NCI-H2171 (cell line): ENCODE results near the gene CMIP.

Source experiments
- DNase-seq: peaks from one replicate; lab custom pipeline; 2025; lab: John Stamatoyannopoulos, UW

The CMIP gene

DNA sequence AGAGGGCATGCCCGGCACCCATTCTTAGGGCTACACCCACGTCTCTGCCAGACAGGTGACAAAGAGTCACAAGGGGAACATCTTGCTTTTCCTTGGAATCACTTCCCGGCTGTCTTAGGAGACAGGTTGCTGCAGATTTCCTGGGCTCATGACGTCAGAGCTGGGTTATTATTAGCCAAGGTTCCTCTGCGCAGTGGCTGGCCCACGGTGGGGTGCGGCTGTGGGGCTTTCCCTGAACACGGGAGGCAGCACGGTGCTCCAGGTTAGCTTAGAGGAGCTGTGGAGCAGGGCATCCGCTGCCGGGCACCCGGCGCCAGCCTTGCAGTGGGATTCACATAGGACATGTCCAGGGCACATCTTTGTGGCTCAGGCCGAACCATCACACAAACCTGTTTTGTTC is 216.5 kb downstream of the CMIP start:
- no peak for DNase-seq

DNA sequence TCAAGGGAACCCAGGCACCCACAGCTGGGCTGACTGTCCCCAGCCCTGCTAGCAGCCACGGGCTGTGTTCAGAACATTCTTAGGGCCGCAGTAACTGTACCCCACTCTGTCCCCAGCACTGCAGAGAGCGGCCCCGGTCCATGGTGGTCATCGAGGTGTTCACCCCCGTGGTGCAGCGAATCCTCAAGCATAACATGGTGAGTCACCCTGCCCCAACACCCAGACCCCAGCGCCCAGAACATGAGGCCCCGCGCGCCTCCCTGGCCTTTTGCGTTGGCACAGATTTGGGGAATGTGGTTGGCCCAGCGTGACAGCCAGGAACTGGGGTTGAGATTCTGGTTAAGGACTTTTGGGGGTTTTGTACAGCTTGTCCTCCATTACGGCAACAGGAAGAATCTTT is 219.5 kb downstream of the CMIP start:
- no peak for DNase-seq

DNA sequence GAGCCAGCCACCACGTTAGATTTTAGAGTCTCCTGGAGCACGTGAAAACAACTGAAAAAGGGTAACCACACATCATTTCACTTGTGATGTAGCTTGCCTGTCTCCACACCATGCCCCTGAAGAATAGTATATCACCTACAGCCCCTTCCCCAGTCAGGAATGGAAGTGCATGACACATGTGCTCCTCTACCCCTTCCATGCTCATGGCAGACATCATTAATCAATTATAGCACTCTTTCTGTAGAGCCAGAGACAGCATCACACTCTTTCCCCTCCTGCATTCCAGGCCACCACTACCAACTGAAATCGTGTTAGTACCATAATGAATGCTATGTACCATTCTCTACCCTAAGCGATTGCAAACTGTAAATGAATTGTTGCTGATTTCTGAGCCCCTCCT is 221.0 kb downstream of the CMIP start:
- DNase-seq, result no peak

DNA sequence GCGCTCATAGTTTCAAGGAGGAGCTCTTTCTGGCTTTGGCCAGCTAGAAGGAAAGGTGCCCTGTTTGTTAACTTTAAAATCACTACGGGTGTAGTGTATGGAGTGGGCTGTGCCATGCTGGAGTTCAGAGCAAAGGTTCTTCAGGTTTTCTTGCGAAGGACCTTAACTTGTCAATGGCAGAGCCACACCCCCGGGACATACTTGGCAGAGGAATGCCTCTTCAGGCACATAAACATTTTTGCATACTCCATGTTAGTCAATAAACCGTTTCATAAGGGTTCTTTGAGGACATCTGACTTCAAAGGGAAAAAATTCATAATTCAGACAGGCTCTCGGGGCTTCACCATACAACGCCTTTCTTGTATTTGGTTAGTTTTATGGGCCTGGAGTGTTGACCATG is 221.5 kb downstream of the CMIP start:
- no peak for DNase-seq

DNA sequence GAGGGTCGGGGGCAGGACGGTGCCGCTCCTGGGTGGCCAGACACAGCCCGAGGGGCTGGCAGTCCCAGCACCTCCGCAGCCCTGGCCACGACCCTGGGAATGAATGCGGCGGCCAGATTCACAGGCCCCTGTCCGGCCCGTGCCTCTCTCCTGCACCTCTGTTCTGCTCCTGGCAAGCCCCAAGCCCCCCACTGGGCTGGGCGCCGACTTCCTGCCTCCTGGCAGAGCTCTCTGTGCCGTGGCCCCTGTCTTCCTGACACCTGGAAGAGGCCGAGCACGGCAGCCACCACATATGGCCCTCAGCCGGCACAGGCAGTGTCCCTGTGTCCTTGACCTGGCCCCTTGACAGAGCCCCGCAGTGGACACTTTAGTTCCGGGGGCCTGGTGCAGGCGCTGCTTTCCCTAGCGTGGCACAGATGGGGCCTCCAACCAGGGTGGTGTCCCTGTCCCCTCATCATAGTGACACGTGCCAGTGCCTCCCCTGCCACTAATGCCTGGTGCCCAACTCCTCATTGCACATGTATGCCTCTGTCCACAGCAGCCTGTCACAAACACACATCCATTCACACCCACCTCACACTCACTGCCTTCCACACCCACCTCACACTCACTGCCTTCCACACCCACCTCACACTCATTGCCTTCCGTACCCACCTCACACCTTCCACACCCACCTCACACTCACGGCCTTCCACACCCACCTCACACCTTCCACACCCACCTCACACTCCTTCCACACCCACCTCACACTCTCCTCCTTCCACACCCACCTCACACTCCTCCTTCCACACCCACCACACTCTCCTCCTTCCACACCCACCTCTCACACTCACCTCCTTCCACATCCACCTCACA is 223.9 kb downstream of the CMIP start:
- DNase-seq, result no peak

DNA sequence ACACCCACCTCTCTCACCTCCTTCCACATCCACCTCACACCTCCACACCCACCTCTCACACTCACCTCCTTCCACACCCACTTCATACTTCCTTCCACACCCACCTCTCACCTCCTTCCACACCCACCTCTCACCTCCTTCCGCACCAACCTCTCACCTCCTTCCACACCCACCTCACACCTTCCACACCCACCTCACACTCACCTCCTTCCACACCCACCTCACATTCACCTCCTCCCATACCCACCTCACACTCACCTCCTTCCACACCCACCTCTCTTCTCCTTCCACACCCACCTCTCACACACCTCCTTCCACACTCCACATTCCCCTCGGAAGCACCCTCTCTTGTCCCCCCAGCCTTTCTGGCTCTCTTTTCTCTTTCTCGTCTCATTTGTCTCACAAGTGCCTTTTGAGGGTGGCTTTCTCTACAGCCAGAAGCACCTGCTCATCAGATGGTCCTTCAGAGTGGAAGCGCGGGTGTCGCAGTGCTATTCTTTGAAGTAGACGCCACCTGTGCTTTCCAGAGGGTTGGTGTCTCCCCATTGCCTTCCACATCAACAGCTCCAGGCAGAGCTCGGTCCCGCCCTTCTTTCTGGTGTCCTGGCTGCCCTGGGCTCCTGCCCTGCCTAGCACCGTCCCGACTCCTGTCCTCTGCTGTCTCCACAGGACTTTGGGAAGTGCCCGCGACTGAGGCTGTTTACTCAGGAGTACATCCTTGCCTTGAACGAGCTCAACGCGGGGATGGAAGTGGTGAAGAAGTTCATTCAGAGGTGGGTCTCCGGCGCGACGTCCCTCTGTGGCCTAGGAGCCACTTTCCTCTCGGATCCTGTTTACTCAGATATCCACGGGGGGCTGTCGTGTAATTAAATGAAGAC is 225.1 kb downstream of the CMIP start:
- no peak for DNase-seq

DNA sequence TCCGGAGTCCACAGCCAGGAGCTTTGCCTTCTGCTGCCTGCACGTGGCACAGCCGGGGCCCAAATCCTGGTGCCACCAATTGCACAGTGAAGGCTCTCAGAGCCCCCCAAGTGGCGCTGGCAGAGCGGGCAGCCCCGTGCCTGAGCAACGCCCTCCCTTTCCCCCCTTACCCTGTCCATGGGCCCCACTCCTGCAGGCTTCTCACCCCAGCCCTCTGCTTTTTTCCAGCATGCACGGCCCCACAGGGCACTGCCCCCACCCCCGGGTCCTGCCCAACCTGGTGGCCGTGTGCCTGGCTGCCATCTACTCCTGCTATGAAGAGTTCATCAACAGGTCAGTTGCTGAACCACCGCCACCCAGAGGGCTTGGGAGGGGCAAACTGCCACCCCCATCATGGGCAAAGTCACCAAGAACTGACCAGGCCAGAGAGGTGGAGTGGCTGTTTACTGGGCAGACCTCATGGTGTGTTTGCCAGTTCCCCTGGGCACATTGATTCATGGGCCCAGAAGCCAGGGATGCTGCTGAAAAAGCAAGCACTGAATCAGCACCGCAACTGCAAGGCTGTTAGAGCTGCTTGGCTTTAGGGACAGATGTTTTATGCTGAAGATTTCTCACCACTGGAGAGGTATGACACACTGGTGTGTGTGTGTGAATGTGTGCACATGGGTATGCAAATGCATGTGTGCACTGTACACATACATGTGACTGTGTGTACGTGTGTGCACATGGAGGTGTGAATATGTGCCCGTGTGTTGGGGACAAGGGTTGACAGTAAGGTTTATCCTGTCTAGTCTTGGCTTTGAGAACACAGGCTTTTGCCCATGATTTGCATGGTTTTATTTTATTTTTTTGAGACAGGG is 227.4 kb downstream of the CMIP start:
- no peak for DNase-seq

DNA sequence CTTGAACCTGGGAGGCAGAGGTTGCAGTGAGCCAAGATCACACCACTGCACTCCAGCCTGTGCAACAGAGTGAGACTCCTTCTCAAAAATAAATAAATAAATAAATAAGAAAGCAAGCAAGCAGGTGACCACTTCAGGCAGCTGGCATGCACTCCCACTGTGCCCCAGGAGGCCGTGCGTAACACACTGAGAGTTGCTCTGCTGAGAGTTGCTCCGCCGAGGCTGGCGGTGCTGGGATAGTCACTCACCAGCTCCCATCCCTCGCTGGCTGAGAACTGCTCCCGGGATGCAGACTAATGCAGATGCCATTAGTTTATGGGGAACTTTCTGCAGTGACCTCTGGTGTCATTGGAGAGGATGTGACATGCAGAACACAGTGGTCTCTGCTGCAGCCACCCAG is 228.8 kb downstream of the CMIP start:
- DNase-seq, result no peak

DNA sequence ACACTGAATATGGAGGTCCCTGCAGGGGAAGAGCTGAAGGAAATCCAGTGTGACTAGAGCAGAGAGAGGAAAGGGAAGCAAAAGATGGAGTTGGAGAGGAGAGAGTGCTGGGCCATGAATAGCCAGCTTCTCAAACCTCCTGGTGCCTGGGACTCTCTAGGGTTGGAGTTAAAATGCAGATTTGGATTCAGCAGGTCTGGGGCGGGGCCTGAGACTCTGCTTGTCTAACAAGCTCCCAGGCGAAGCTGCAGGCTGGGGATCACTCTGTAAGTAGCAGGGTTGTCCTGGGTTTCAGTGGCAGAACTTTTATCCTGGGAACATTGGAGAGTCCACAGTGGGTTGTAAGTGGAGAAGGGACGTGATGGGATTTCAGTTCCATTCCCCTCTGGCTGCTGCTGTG is 231.1 kb downstream of the CMIP start:
- no peak for DNase-seq

DNA sequence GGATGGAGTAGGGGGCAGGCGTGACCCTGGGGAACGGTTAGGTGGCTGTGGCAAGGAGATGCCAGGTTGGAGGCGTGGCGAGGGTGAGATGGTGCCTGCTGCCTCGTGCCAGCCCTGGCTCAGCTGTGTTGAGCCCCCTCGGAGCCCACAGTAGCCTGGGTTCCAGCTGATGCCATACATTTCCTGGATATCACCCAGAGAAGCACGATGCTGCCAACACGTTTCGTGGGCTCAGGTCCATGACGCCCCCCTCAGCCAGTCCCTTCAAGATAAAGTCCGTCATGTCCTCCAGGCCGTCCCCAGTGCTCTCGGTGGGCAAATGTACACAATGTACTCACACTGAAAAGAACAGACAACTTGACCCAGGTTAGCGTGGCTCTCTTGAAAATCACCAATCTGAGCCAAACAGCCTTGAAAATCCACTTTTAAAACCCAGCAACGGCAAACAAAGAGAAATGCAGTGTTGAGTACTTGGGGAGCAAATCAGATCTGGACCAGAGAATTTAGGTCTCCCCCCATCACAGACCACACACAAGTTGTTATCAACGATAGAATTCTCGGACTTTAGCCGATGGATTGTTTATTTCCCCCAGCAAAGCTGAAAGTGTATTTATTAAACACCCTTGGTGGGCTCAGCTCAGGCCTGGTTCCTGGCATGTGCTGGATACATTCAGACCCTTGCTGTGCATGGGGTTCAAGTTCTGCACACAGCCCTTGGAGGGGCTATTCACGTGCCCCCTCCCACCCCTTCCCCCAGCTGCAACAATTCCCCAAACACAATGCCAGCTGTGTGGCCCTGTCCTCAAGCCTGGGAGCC is 231.7 kb downstream of the CMIP start:
- no peak for DNase-seq

DNA sequence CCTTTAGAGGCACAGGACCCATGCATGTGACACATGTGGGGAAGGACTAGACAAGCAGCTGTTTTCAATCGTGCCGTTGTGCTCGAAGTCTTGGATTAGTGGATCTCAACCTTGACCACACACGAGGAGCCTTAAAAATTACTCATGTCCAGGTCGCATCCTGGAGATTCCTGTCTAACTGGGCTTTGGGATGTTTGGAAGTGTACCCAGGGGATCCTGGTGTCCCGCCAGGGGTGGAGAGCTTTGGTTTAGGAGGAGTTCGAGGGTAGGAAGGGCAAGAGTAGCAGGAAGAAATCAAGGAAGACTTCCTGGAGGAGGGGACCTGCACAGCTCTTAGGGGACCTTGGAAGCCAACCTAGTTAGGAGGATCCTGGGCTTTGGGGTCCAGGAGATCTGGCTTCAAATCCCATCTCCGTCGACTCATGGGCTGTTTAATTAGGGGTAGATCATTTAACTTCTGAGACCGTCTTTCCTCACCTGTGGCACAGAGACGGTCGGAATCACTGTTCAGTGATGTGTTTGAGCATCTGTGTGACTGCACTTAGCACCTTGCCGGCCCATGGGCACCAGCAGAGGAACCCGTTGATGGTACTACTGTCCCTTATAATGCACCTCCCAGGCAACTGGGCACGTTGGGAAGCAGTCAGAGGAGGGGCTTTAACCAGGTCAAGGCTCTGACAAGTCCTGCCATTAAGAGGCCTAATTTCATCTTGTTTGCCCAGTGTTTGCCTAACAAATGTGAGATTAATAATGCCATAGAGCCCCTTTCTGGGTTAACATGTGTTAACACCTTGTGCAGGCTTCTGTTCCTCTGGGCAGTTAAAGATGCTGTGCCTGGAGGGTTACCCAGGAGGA is 232.5 kb downstream of the CMIP start:
- no peak for DNase-seq

DNA sequence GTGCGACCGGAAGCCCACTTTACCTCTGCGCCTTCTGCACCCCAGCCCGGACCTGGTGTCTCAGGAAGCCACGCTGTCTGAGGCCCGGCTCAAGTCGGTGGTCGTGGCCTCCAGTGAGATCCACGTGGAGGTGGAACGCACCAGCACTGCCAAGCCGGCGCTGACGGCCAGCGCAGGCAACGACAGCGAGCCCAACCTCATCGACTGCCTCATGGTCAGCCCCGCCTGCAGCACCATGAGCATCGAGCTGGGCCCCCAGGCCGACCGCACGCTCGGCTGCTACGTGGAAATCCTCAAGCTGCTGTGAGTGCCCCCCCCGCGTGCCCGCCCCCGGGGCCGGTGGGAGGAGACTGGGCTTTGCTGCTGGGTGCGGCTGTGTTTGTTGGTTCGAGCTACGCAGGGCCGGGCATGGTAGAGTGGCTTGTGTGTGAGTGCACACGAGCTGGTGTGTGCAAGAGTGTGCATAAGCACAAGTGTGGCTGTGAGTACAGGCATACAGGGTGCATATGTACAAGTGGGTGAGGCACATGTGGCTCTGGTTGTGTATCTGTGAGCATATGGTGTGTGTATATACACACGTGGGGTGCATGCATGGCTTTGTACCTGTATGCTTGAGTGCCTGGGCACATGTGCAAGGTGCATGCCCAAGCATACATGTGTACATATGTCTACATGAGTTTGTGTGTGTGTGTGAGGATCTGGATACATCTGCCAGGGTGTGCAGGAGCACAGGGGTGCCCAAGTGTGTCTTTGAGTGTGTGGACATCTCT is 233.9 kb downstream of the CMIP start:
- no peak for DNase-seq

DNA sequence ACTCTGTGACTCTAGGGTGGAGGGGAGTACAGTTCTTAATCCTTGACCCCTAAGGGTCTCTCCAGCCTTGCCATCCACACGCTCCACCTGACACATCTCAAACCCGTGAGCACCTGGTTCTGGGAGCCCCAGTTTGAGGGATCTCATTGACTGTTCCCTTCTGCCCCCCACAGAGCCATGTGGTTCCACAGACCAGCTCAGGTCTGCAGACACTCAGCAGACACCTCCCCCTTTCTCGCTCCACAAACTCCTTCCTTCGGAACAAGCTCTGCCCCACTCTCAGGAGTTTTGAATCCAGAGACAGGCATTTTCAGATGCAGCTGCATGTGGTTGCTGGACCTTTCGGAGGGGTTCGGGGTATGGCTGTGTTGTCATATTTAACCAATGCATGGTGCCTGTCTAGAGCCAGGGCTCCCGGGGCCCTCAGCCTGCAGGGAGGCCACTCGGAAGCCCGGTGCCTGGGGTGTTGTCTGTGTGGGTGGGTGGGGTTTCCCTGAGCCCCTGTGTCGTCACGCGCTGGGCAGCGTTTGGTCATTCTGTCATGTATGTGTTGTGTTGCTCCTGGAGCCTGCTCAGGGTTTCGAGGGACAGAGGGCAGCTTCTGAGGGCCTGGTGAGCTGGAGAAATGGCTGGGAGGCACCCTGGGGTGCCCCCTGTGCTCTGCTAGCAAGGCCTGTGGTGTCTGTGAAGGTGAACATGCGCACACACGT is 235.3 kb downstream of the CMIP start:
- no peak for DNase-seq

DNA sequence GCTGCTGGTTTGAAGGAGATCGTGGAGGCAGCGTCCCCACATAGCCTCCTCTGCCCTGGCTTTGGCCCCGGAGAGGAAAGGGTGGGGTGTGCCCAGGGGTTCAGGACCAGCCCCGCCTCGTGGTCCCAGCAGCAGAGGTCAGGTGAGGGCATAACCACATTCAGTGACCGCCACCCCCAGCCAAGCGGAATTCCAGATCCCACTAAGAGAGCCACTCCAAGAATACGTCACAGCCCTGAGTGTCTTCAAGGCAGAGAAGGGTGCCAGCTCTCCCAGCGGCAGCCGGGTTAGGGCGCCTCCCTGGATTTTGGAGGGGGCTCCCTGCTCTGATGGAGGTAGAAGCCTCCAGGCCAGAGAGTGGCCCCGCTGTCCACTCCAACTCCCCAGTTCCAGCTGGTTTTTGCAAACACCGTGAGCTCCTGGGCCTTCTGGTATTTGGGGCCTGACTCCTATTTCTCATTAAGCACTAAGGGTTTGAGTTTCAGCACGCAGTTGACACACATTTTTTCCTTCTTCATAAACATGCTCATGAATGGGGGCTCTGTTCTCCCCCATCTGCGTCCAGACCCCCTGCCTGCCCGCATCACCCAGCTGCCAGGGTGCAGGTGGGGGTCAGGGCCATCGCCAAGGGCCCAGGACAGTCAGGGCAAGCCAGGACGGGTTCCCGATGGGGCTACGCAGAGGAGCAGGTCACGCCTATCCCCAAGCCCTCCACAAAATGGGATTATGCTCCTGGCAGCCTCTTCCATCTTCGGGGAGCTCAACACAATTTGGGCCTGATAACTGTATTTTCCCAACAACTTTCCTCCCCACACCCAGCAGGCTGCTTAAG is 236.1 kb downstream of the CMIP start:
- DNase-seq, result no peak

DNA sequence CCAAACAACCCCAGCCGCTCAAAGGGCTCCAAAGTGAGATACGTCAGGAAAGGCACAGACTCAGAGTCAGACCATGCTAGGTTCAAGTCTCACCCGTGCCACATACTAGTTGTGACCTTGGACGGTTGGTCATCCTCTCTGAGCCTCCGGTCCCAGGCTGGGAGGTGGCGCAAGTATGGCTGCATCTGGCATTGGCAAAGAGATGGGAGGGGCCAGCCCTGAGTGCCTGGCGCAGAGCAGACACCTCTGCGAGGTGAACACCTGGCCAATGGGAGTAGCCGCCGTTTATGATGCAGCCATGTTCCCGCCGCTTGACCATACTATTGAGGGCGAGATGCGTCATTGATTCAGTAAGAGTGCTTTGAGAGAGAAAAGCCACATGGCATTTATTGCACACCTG is 236.7 kb downstream of the CMIP start:
- no peak for DNase-seq

DNA sequence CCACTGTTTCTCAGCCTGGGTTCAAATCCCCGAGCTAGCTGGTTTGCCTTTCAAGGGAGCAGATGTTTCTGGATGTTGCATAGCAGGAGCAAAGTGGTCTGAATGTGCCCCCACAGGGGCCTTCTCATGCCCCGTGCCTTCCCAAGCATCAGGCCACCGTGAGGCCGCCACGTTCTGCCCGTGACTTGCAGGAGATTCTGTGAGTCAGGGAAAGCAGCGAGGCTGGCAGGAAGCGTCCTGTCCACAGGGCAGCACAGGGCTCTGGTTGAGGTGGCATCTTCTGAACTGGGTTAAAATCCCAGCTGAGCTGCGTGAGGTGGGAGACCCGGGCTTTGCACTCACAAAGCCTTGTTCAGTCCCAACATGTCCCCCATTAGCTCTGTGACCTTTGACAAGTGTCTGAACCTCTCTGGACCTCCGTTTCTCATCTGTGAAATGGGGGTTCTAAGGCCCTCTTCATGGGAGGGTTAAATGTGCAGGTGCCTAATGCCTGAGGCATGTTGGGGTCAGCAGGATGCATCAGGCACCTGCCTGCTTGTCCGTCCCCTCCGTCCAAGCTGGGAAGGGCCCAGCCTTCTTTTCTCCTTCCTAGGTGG is 239.7 kb downstream of the CMIP start:
- DNase-seq, result no peak

DNA sequence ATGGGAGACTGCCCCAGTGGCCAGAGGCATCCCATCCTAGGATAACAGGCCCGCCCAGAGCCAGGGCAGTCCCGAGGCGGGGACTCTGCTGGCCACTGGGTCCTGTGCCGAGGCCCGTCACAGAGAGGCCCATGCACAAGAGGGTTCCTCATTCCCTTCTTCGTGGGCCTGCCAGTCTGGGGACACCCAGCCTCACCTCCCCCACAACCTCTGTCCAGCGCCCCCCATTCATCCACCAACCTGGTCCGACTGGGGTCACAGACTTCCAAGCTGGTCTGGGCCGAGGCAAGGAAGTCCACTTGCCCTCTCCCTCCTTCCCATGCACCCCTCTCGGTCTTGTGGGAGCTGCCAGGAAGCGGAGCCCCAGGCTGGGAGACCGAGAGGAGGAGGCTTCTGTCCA is 240.3 kb downstream of the CMIP start:
- no peak for DNase-seq
